Measurements from ENCODE around the gene PHETA1.

Gene PHETA1, protein sequence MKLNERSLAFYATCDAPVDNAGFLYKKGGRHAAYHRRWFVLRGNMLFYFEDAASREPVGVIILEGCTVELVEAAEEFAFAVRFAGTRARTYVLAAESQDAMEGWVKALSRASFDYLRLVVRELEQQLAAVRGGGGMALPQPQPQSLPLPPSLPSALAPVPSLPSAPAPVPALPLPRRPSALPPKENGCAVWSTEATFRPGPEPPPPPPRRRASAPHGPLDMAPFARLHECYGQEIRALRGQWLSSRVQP

GRCh38 chr12:111368788-111369495 lies at the start of gene PHETA1:
TSS of gene PHETA1 (minus strand) at chr12:111369095. CDS start at chr12:111363427, 5,668 bp downstream.
- no peak for TF ChIP-seq CTCF (IDR thresholded peaks at IDR 0.05; ENCODE audit: low read depth, low read length)
- DNase-seq (ENCODE audit: low read depth in 2 of 2) = peak; percentile 88 to 93
- H3K4me3 ChIP-seq (replicated peaks in 1 of 2; ENCODE audit: low read depth in 2 of 2, low read length in 2 of 2) = peak within 1 kb of the TSS; percentile 87 to 92

GRCh38 chr12:111418594-111418880 lies 49.6 kb upstream of the PHETA1 start:
- no peak for DNase-seq (ENCODE audit: low read depth in 2 of 2)
- H3K4me3 ChIP-seq (replicated peaks in 1 of 2; ENCODE audit: low read depth in 2 of 2, low read length in 2 of 2) = no peak overlapping the region
- TF ChIP-seq CTCF (IDR thresholded peaks at IDR 0.05; ENCODE audit: low read depth, low read length) = no peak

- no peak overlapping the region for H3K4me3 ChIP-seq (replicated peaks in 1 of 2; ENCODE audit: low read depth in 2 of 2, low read length in 2 of 2)
- no peak for DNase-seq (ENCODE audit: low read depth in 2 of 2)
- TF ChIP-seq CTCF (IDR thresholded peaks at IDR 0.05; ENCODE audit: low read depth, low read length) = no peak
These were observed 49.1 kb upstream of the PHETA1 start for GRCh38 chr12:111417784-111418593.

DNA sequence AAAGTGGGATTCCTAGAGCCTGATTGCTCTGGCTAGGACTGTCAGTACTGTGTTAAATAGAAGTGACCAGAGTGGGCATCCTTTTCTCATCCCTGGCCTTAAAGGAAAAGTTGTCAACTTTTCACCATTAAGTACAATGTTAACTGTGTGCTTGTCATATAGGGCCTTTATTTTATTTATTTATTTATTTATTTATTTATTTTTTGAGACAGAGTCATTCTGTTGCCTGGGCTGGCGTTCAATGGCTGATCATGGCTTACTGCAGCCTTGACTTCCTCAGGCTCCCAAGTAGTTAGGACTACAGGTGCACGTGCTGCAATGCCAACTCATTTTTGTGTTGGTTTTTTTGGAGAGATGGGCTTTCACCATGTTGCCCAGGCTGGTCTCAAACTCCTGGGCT lies 48.4 kb upstream of the PHETA1 start:
- DNase-seq (ENCODE audit: low read depth in 2 of 2) = no peak
- H3K4me3 ChIP-seq (replicated peaks in 1 of 2; ENCODE audit: low read depth in 2 of 2, low read length in 2 of 2) = no peak overlapping the region
- no peak for TF ChIP-seq CTCF (IDR thresholded peaks at IDR 0.05; ENCODE audit: low read depth, low read length)

- no peak for DNase-seq (ENCODE audit: low read depth in 2 of 2)
- no peak for TF ChIP-seq CTCF (IDR thresholded peaks at IDR 0.05; ENCODE audit: low read depth, low read length)
- H3K4me3 ChIP-seq (replicated peaks in 1 of 2; ENCODE audit: low read depth in 2 of 2, low read length in 2 of 2) = no peak overlapping the region
These were observed 45.9 kb upstream of the PHETA1 start for GRCh38 chr12:111414711-111415252.

- H3K4me3 ChIP-seq (replicated peaks in 1 of 2; ENCODE audit: low read depth in 2 of 2, low read length in 2 of 2) = no peak overlapping the region
- TF ChIP-seq CTCF (IDR thresholded peaks at IDR 0.05; ENCODE audit: low read depth, low read length) = no peak
- peak; percentile 59 to 76 for DNase-seq (ENCODE audit: low read depth in 2 of 2)
These were observed 44.7 kb upstream of the PHETA1 start for GRCh38 chr12:111413442-111414086.
